ENCODE results near the gene ATP5PO.

The ATP5PO gene

DNA sequence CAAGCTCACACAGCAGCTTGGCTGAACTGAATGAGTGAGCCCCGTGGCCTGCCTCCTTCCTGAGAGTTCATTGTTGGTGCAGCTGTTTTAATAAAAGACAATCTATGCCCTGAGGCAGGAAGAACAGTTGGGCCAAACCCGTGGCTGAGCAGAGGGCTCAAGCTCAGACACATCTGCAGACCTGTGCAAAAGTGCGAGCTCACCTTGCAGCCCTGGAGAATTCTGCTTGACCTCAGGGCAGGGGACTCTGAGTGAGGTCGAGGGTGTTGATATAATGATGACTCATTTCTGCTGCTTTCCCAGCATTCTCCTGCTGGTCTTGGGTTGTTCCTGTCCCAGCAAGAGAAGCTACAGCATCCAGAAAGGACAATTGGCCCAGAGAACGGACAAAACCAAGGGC lies 61.0 kb downstream of the ATP5PO start:
- Histone ChIP-seq H3K4me3 (ENCODE audit: low read depth in 1 of 2, low read length in 2 of 2) (no peak overlapping the region), H3K36me3 (ENCODE audit: control insufficient read depth in 1 of 2, insufficient read depth in 2 of 2, low read length in 2 of 2) (no peaks in the 10 kb centered on the region), H3K27ac (ENCODE audit: low read length) (no peak overlapping the region), H3K9me3 (ENCODE audit: control insufficient read depth in 1 of 2, low read length in 2 of 2) (no peaks in the 10 kb centered on the region), H3K4me1 (ENCODE audit: control insufficient read depth in 1 of 2, insufficient read depth in 2 of 2, low read length in 2 of 2) (no peaks in the 10 kb centered on the region), H3K27me3 (ENCODE audit: low read depth, low read length) (no peaks in the 10 kb centered on the region)

All from muscle layer of duodenum (tissue), 2 donors.